ENCODE data around the gene ZCCHC14. TPM values are rescaled to one million over a fixed set of nuclear protein-coding genes. Genes with fewer than 3 reads are reported as not detected.

The ZCCHC14 gene
- total RNA-seq, 4 donors from 2014 or later: 23.0 to 70.0 (median 27.6) TPM

GRCh38 chr16:87465306-87465705 lies 27.5 kb downstream of the ZCCHC14 start:
- 39 to 43% methylated on average over 8 of the region's 8 CpGs for WGBS, 2 donors
- H3K9me3 ChIP-seq: no peaks in the 10 kb centered on the region
- peak overlapping the region in 1 of 3 donors; percentile 5 for H3K4me3 ChIP-seq (replicated peaks in 1 of 3)
- no peaks in the 10 kb centered on the region for H3K27me3 ChIP-seq
- intact Hi-C loops (cut with DNase I): no loop called here
- no peaks in the 10 kb centered on the region for H3K36me3 ChIP-seq
- H3K4me1 ChIP-seq: peaks cover 53 to 88% of the 10 kb centered on the region in 2 donors
- H3K27ac ChIP-seq: peak overlapping the region; percentile 89 to 99 (median 98)
- DNase-seq: peak; percentile 65 to 79
- TF ChIP-seq CTCF (IDR thresholded peaks at IDR 0.05): no peak
- TF ChIP-seq POLR2A (IDR thresholded peaks at IDR 0.05): no peak

- Histone ChIP-seq H3K4me1 (peaks cover 56 to 85% of the 10 kb centered on the region in 2 donors), H3K36me3 (no peaks in the 10 kb centered on the region), H3K9me3 (no peaks in the 10 kb centered on the region), H3K27me3 (no peaks in the 10 kb centered on the region), H3K4me3 (replicated peaks in 1 of 3) (no peak overlapping the region), H3K27ac (peak overlapping the region; percentile 89 to 99 (median 98))
- 20 to 21% methylated on average over 13 of the region's 13 CpGs for WGBS, 2 donors
- intact Hi-C loops (cut with DNase I): no loop called here
- peak in 1 of 2 donors; percentile 64 for TF ChIP-seq POLR2A (IDR thresholded peaks at IDR 0.05)
- TF ChIP-seq CTCF (IDR thresholded peaks at IDR 0.05): no peak
- peak; percentile 84 to 86 for DNase-seq
These were observed 28.0 kb downstream of the ZCCHC14 start for GRCh38 chr16:87464691-87465300.

GRCh38 chr16:87463722-87464690 lies 28.8 kb downstream of the ZCCHC14 start:
- Histone ChIP-seq H3K27me3 (no peaks in the 10 kb centered on the region), H3K27ac (peak overlapping the region; percentile 89 to 99 (median 98)), H3K4me3 (replicated peaks in 1 of 3) (no peak overlapping the region), H3K36me3 (no peaks in the 10 kb centered on the region), H3K9me3 (no peaks in the 10 kb centered on the region), H3K4me1 (peaks cover 63 to 87% of the 10 kb centered on the region in 2 donors)
- no peak for TF ChIP-seq POLR2A (IDR thresholded peaks at IDR 0.05)
- no peak for TF ChIP-seq CTCF (IDR thresholded peaks at IDR 0.05)
- intact Hi-C loops (cut with DNase I): no loop called here
- DNase-seq: peak; percentile 38 to 45
- WGBS, 2 donors: 61 to 66% methylated on average over 22 of the region's 22 CpGs

- peak in 1 of 2 donors; percentile 91 for TF ChIP-seq POLR2A (IDR thresholded peaks at IDR 0.05)
- TF ChIP-seq CTCF (IDR thresholded peaks at IDR 0.05): peak in 4 of 6 experiments; percentile 52 to 73 (median 64)
- H3K27ac ChIP-seq: peak overlapping the region; percentile 90 to 99 (median 98)
- H3K36me3 ChIP-seq: no peaks in the 10 kb centered on the region
- peak; percentile 98 for DNase-seq
- peaks cover 78 to 91% of the 10 kb centered on the region in 2 donors for H3K4me1 ChIP-seq
- H3K27me3 ChIP-seq: no peaks in the 10 kb centered on the region
- no peaks in the 10 kb centered on the region for H3K9me3 ChIP-seq
- no peak overlapping the region for H3K4me3 ChIP-seq (replicated peaks in 1 of 3)
- 8 to 10% methylated on average over 10 of the region's 11 CpGs for WGBS, 2 donors
- intact Hi-C loops (cut with DNase I): no loop called here
These were observed 31.3 kb downstream of the ZCCHC14 start for GRCh38 chr16:87461466-87461991.
